HG02943 (cell line): ENCODE data around the gene PTGDS.

Experiments used
- ATAC-seq: cut with Tn5 transposase; IDR thresholded peaks from one replicate; pipeline ENCODE4 v1.9.1; 2021; ENCODE audit warnings: mild to moderate bottlenecking, low read depth, moderate library complexity; ENCODE audit not compliant: unreplicated experiment

The PTGDS gene

GRCh38 chr9:137007108-137007815 is 30.0 kb downstream of the PTGDS start:
- ATAC-seq: no peak

GRCh38 chr9:137007816-137008270 is 30.5 kb downstream of the PTGDS start:
- no peak for ATAC-seq

- no peak for ATAC-seq
These were observed 31.0 kb downstream of the PTGDS start for GRCh38 chr9:137008312-137008711.

- no peak for ATAC-seq
These were observed 31.9 kb downstream of the PTGDS start for GRCh38 chr9:137009217-137009616.

- ATAC-seq: no peak
These were observed 32.8 kb downstream of the PTGDS start for GRCh38 chr9:137009938-137010732.

- ATAC-seq: no peak
These were observed 33.9 kb downstream of the PTGDS start for GRCh38 chr9:137011156-137011555.

GRCh38 chr9:137011907-137012675 is 34.8 kb downstream of the PTGDS start:
- ATAC-seq: no peak

GRCh38 chr9:137012694-137013570 is 35.6 kb downstream of the PTGDS start:
- no peak for ATAC-seq

- ATAC-seq: no peak
These were observed 36.3 kb downstream of the PTGDS start for GRCh38 chr9:137013571-137013940.

- ATAC-seq: no peak
These were observed 36.9 kb downstream of the PTGDS start for GRCh38 chr9:137014166-137014565.

GRCh38 chr9:137014776-137015539 is 37.7 kb downstream of the PTGDS start:
- ATAC-seq: no peak

GRCh38 chr9:137015540-137015930 is 38.2 kb downstream of the PTGDS start:
- no peak for ATAC-seq

- ATAC-seq: no peak
These were observed 38.7 kb downstream of the PTGDS start for GRCh38 chr9:137015976-137016375.

- no peak for ATAC-seq
These were observed 39.1 kb downstream of the PTGDS start for GRCh38 chr9:137016436-137016835.

- no peak for ATAC-seq
These were observed 39.8 kb downstream of the PTGDS start for GRCh38 chr9:137017071-137017470.

GRCh38 chr9:137017791-137018497 is 40.6 kb downstream of the PTGDS start:
- no peak for ATAC-seq

- ATAC-seq: no peak
These were observed 41.7 kb downstream of the PTGDS start for GRCh38 chr9:137018761-137019559.
